K562 (cell line): ENCODE data around the gene BBLN. TPM values are rescaled to one million over a fixed set of nuclear protein-coding genes. Genes with fewer than 3 reads are reported as not detected.

Experiments used
- AFF1 ChIP-seq, 2 experiments: fragments of 450-650 bp; IDR thresholded peaks; 2 replicates each; pipeline ENCODE4 v1.6.1; 2018; ENCODE audit warnings: mild to moderate bottlenecking in 2 of 2, low read depth in 1 of 2; ENCODE audit not compliant: partially characterized antibody in 2 of 2
- CREBBP ChIP-seq: IDR thresholded peaks from one replicate; pipeline ENCODE4 v1.6.1; 2012; ENCODE audit warnings: low read depth, mild to moderate bottlenecking, control low read depth, inconsistent platforms, low read length
- DDX20 ChIP-seq: fragments of 450-650 bp; IDR thresholded peaks from 2 replicates; pipeline ENCODE4 v1.6.1; 2016; ENCODE audit warnings: missing genetic modification characterization, low read depth, mild to moderate bottlenecking, missing compliant biosample characterization, moderate library complexity
- KDM4B ChIP-seq, 2 experiments: fragments of 450-650 bp in 1 of 2; sonication (generic) in 1 of 2; IDR thresholded peaks; 2 replicates each; pipeline ENCODE4 v1.6.1; 2016 to 2017; ENCODE audit warnings: borderline replicate concordance in 2 of 2, antibody characterized with exemption in 1 of 2, low read depth in 1 of 2, mild to moderate bottlenecking in 1 of 2
- MAZ ChIP-seq, 2 experiments: fragments of 450-650 bp in 1 of 2; sonication (generic) in 1 of 2; formaldehyde crosslinking; IDR thresholded peaks in 1 of 2; conservative IDR thresholded peaks in 1 of 2; 2 replicates each; pipeline versions ENCODE4 v1.4.0 to v1.5.0; 2020; ENCODE audit warnings: mild to moderate bottlenecking in 1 of 2, missing genetic modification reagents in 1 of 2
- MLLT1 ChIP-seq, 2 experiments: fragments of 450-650 bp; IDR thresholded peaks; 2 replicates each; pipeline ENCODE4 v1.6.1; 2016
- PHTF2 ChIP-seq: fragments of 250-450 bp; sonication (Bioruptor Pico); IDR thresholded peaks from 2 replicates; pipeline ENCODE4 v1.5.0; 2021; ENCODE audit warnings: mild to moderate bottlenecking
- PKNOX1 ChIP-seq: fragments of 450-650 bp; IDR thresholded peaks from 2 replicates; pipeline ENCODE4 v1.6.1; 2016
- PTBP1 ChIP-seq: fragments of 200-400 bp; formaldehyde crosslinking; IDR thresholded peaks from 2 replicates; pipeline ENCODE4 v1.6.1; 2017; ENCODE audit warnings: low read depth, low read length
- PYGO2 ChIP-seq: fragments of 450-650 bp; IDR thresholded peaks from 2 replicates; pipeline ENCODE4 v1.6.1; 2016; ENCODE audit warnings: mild to moderate bottlenecking, missing genetic modification characterization, moderate library complexity, missing compliant biosample characterization
- RBM15 ChIP-seq: fragments of 200-400 bp; formaldehyde crosslinking; IDR thresholded peaks from 2 replicates; pipeline ENCODE4 v1.6.1; 2018; ENCODE audit warnings: mild to moderate bottlenecking, low read length, moderate library complexity; ENCODE audit not compliant: insufficient read depth
- WHSC1 ChIP-seq: IDR thresholded peaks from one replicate; pipeline ENCODE4 v1.6.1; 2012; ENCODE audit warnings: low read length, control low read depth, inconsistent platforms
- ZBTB1 ChIP-seq: sonication (generic); formaldehyde crosslinking; IDR thresholded peaks from 2 replicates; pipeline ENCODE4 v1.8.1; 2023; ENCODE audit warnings: missing genetic modification reagents, low read depth, mild to moderate bottlenecking, borderline replicate concordance
- ZBTB7A ChIP-seq: IDR thresholded peaks from 2 replicates; pipeline ENCODE4 v1.6.1; 2011; ENCODE audit warnings: low read depth, mild to moderate bottlenecking, low read length, moderate library complexity, borderline replicate concordance; ENCODE audit not compliant: control insufficient read depth
- ZFX ChIP-seq: sonication (generic); formaldehyde crosslinking; IDR thresholded peaks from 2 replicates; pipeline ENCODE4 v1.8.0; 2022; ENCODE audit warnings: mild to moderate bottlenecking, missing genetic modification reagents, moderate library complexity
- ZNF140 ChIP-seq: fragments of 250-450 bp; sonication (Bioruptor Pico); IDR thresholded peaks from 2 replicates; pipeline ENCODE4 v1.8.0; 2021; ENCODE audit warnings: moderate library complexity, mild to moderate bottlenecking, inconsistent platforms
- ZNF146 ChIP-seq: IDR thresholded peaks from one replicate; pipeline ENCODE4 v1.6.1; 2018; ENCODE audit warnings: missing compliant biosample characterization; ENCODE audit not compliant: unreplicated experiment
- ZNF384 ChIP-seq: IDR thresholded peaks from 2 replicates; pipeline ENCODE4 v1.6.1; 2012; ENCODE audit warnings: low read depth, low read length, improper control_type of control experiment
- polyA plus RNA-seq, 8 experiments: library from polyadenylated mRNA; depleted of rRNA in 4 of 8; stranded (reverse) in 5 of 8; unstranded in 3 of 8; fragments of >200 nt; fragmentation: Nextera tagmentation in 2 of 8; fragmentation: Illumina TruSeq in 1 of 8; extraction: Ambion mirVana in 2 of 8; extraction: Trizol in 1 of 8; gene quantifications; 2 replicates each; pipeline versions ENCODE4 v1.2.1 to v1.2.3, GENCODE V29; 2011 to 2014; ENCODE audit warnings: inconsistent platforms in 1 of 8, missing spikeins in 1 of 8
- total RNA-seq, 7 experiments: library from RNA; depleted of rRNA in 6 of 7; stranded (reverse); fragments of >200 nt in 6 of 7; fragmentation: Illumina TruSeq in 2 of 7; extraction: Trizol in 2 of 7; gene quantifications; 2 replicates each; pipeline versions ENCODE4 v1.2.1 to v1.2.3, GENCODE V29; 2011 to 2021; ENCODE audit warnings: low replicate concordance in 1 of 7
- TF ChIP-seq, protein P1 (sequence below): fragments of 450-650 bp; IDR thresholded peaks from 2 replicates; pipeline ENCODE4 v1.6.1; 2016; ENCODE audit warnings: antibody characterized with exemption

BBLN gene
- total and polyA plus RNA-seq, 9 of the 15 experiments (the other 6 are each of a cell fraction or from before 2014, with no cell fraction given): 4.2 to 331 (median 87.1) TPM

DNA sequence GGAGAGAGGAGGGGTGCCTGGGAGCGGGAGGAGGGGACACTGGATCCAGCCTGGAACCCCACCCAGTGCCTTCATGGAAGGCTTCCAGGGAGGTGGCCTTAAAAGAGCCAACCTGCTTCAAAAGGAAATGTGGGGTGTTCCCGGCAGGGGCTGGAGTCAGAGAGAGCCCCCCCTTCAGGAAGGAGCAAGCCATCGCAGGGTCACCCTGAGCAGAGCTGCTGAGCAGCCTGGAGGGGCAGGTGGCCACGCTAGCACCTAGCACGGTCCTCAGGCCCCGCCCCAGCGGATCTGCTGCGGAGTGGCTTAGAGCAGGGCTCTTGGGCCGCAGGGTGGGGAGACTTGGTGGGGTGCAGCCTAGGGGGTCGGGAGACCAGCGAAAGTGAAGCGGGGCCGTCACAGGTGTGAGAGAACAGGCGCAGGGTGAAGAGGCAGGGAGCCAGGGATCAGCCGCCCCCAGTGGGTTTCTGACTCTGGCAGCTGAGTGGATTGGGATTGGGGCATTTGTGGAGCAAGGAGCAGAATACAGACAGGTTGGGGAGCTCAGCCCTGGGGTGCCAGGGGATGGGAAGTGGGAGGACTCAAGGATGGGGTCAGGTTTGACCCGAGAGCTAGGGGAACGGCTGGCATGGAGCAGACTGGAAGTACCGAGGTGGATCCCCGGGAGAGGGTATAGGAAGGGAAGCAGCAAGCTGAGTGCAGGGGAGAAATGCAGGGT, 9.3 kb upstream of the BBLN start (continued):
- TF ChIP-seq AFF1 (IDR thresholded peaks at IDR 0.05; ENCODE audit: low read depth in 1 of 2, partially characterized antibody in 2 of 2) (no peak), PTBP1 (no peak), KDM4B (IDR thresholded peaks at IDR 0.05; ENCODE audit: borderline replicate concordance in 2 of 2, low read depth in 1 of 2) (no peak), DDX20 (no peak), PYGO2 (tag) (no peak), PHTF2 (CRISPR knock-in tag) (no peak), ZNF140 (CRISPR knock-in tag) (no peak), PKNOX1 (no peak), WHSC1 (peak; percentile 16), MLLT1 (IDR thresholded peaks at IDR 0.05) (no peak), ZBTB1 (no peak), RBM15 (no peak), ZFX (CRISPR knock-in tag) (no peak), ZBTB7A (peak; percentile 89), MAZ (CRISPR knock-in tag; conservative IDR thresholded peaks at IDR 0.05 in 1 of 2, IDR thresholded peaks at IDR 0.05 in 1 of 2) (peak; percentile 54 to 92; a peak in 3 of 4 replicates), ZNF384 (no peak), ZNF146 (CRISPR knock-in tag) (no peak), CREBBP (no peak)
- TF ChIP-seq, protein P1, sequence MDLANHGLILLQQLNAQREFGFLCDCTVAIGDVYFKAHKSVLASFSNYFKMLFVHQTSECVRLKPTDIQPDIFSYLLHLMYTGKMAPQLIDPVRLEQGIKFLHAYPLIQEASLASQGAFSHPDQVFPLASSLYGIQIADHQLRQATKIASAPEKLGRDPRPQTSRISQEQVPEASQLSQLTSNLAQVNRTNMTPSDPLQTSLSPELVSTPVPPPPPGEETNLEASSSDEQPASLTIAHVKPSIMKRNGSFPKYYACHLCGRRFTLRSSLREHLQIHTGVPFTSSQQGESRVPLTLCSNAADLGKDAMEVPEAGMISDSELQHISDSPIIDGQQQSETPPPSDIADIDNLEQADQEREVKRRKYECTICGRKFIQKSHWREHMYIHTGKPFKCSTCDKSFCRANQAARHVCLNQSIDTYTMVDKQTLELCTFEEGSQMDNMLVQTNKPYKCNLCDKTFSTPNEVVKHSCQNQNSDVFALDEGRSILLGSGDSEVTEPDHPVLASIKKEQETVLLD: peak; percentile 75; the same call in 1 of the 2 replicates
